Astrocyte of the spinal cord (primary cell): ENCODE results near the gene ZNF253.
"Not testable (repeated sequence)": the region's sequence is repeated elsewhere in the genome, so short reads cannot be mapped to it uniquely, and the experiment has no call there.

Experiments used
- DNase-seq: peaks from one replicate; pipeline ENCODE4 v3.0.0; 2011; ENCODE audit warnings: low read depth, low spot score
- H3K4me3 ChIP-seq: 2 replicates; pipeline ENCODE4 v1.5.1; 2011; ENCODE audit warnings: low read depth, mild to moderate bottlenecking, low read length, moderate library complexity
- in situ Hi-C: cut with HindIII; loops from 2 replicates; pipeline ENCODE4 v1.10.0; 2017; ENCODE audit warnings: low sequenced_read_pairs
- TF ChIP-seq, protein P1 (sequence below): IDR thresholded peaks from 2 replicates; pipeline ENCODE4 v1.5.1; 2012; ENCODE audit warnings: low read depth, mild to moderate bottlenecking, low read length, inconsistent platforms

The ZNF253 gene

DNA sequence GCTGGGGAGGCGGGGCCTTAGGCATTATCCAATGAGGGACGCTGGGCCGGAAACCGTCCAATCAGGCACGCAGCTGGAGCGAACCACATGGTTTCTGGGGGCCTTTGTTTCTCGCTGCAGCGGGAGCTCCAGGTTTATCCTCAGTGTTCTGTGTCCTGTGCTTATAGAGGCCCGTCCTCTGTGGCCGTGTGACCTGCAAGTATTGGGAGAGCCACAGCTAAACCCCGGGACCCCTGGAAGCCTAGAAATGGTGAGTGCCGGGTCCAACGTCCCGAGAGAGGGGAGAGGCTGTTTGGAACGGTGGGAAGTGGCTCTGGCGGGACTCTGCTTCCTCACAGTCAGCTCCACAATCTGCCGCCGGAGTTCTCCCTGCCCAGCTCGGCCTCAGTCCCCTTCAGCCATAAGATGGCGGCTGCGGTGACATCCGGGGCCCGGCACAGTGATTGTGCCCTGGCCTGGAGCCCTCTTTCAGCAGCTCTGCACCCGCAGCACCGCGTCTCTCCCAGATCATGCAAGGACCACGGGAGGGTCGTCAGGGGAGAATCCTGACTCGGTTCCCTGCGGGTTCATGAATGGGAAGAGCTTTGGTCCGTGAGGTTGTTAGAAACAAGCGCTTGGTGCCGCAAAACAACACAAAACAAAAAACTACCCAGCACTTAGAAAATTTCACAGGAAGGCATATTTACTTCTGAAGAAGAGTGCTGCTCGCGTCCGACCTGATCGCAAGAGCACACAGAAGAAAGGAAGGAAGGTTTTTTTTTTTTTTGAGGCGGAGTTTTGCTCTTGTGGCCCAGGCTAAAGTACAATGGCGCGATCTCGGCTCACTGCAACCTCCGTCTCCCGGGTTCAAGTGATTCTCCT is at the start of gene ZNF253:
TSS of gene ZNF253 (plus strand) at position 133 of the 861 bp plus-strand sequence. CDS start at position 248, 115 bp downstream.
- TF ChIP-seq, protein P1, sequence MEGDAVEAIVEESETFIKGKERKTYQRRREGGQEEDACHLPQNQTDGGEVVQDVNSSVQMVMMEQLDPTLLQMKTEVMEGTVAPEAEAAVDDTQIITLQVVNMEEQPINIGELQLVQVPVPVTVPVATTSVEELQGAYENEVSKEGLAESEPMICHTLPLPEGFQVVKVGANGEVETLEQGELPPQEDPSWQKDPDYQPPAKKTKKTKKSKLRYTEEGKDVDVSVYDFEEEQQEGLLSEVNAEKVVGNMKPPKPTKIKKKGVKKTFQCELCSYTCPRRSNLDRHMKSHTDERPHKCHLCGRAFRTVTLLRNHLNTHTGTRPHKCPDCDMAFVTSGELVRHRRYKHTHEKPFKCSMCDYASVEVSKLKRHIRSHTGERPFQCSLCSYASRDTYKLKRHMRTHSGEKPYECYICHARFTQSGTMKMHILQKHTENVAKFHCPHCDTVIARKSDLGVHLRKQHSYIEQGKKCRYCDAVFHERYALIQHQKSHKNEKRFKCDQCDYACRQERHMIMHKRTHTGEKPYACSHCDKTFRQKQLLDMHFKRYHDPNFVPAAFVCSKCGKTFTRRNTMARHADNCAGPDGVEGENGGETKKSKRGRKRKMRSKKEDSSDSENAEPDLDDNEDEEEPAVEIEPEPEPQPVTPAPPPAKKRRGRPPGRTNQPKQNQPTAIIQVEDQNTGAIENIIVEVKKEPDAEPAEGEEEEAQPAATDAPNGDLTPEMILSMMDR = no peak
- in situ Hi-C loops = no loop called here
- peak within 1 kb of the TSS; percentile 81 for H3K4me3 ChIP-seq
- peak; percentile 94 for DNase-seq

DNA sequence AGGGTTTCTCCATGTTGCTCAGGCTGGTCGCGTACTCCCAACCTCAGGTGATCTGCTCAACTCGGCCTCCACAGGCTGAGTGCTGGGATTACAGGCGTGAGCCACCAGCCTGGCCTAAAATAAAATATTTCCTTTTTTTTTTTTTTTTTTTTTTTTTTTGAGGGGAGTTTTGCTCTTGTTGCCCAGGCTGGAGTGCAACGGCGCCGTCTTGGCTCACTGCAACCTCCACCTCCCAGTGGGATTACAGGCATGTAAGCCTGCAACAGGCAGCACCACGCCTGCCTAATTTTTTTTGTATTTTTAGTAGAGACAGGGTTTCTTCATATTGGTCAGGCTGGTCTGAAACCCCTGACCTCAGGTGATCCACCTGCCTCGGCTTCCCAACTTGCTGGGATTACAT is 49.0 kb upstream of the ZNF253 start:
- TF ChIP-seq, protein P1 = no peak
- in situ Hi-C loops = no loop called here
- H3K4me3 ChIP-seq = no peak overlapping the region
- DNase-seq = no peak

DNA sequence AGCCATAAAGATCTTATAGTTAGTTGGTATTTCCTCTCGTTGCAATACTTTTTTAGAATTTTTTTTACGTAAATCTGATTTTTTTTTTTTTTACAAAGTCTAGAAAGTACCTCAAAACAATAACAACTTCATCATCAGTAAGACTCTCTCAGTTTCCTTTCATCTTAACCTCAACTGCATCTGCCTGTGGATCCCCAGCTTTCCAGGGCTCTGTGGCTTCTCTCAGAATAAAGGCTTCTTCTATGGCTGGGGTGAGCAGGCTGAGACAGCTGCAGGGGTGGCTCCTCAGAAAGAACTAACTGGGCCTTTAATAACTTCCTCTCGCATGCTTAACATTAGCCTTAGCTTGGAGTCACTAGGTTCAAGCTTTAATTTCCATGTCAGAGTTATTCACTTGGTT is 48.3 kb upstream of the ZNF253 start:
- no peak for DNase-seq
- H3K4me3 ChIP-seq = no peak overlapping the region
- TF ChIP-seq, protein P1 = no peak
- in situ Hi-C loops = no loop called here

DNA sequence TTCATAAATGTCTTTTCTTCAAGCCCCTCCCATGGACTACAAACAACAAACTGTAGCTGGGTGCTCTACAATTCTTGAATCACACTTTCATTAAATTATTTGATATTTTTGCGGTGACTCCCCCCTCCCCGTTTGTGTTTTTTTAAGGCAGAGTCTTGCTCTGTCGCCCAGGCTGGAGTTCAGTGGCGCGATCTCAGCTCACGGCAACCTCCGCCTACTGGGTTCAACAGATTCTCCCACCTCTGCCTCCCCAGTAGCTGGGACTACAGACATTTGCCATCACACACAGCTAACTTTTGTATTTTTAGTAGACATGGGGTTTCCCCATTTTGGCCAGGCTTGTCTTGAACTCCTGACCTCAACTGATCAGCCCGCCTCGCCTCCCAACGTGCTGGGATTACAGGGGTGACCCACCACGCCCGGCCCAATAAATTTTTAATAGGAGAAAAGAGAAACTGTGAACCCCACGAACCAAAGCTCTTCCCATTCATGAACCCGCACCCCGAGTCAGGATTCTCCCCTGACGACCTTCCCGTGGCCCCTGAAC is 44.8 kb upstream of the ZNF253 start:
- TF ChIP-seq, protein P1 = no peak

DNA sequence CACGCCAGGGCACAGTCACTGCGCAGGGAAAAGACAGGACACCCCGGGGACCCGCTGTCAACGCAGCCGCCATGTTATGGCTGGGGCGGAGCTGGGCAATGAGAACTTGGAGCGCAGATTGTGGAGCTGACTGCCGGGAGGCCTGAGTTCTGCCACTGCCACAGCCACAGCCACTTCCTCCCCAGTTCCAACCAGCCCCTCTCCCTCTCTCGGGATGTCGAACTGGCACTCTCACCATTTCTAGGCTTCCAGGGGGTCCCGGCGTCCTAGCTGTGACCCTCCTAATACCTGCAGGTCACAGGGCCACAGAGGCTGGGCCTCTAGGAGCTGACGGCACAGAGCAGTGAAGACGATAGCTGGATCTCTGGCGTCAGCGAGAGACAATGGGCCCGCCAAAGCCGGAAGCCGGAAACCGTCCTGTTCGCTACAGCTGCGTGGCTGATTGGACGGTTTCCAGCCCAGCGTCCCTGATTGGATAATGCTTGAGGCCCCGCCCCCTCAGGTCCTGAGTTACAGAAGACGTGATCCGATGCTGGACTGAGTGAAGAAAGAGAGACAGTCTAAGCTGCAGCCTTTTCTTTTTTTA is 44.2 kb upstream of the ZNF253 start, which contains the start of gene ZNF506:
TSS of gene ZNF506 (minus strand) at position 385 of the 586 bp plus-strand sequence. CDS start at position 238, 147 bp downstream.
- peak within 1 kb of the TSS; percentile 88 for H3K4me3 ChIP-seq
- DNase-seq = peak; percentile 97
- TF ChIP-seq, protein P1 = no peak
- in situ Hi-C loops = no loop called here

More for the DNA sequence above, 44.8 kb upstream of the ZNF253 start:
- in situ Hi-C loops = no loop called here
- H3K4me3 ChIP-seq = peak overlapping the region; percentile 88
- no peak for DNase-seq

DNA sequence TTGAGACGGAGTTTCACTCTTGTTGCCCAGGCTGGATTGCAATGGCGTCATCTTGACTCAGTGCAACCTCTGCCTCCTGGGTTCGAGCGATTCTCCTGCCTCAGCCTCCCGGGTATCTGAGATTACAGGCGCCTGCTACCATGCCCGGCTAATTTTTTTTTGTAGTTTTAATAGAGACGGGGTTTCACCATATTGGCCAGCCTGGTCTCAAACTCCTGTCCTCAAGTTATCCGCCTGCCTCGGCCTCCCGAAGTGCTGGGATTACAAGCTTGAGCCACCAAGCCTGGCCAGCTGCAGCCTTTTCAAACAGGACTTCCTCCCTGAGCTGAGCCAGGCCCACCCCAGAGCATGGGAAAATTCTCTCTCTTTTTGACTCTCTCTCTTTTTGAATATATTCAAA is 43.7 kb upstream of the ZNF253 start:
- peak overlapping the region; percentile 88 for H3K4me3 ChIP-seq
- in situ Hi-C loops, DNase-seq: not testable (repeated sequence)
